Nucleus accumbens (tissue), 56 donors: Measurements from ENCODE around the gene TRPM2.

Experiments
- DNase-seq, 56 donors: peaks; one replicate each; lab custom pipeline; 2025; lab: John Stamatoyannopoulos, UW

TRPM2 gene

GRCh38 chr21:44455524-44456213 lies 102.2 kb downstream of the TRPM2 start:
- DNase-seq: peak in 1 of 56 donors; percentile 16

- no peak for DNase-seq
These were observed 102.9 kb downstream of the TRPM2 start for GRCh38 chr21:44456214-44456914.

GRCh38 chr21:44456915-44457736 lies 103.7 kb downstream of the TRPM2 start:
- no peak for DNase-seq

- no peak for DNase-seq
These were observed 105.7 kb downstream of the TRPM2 start for GRCh38 chr21:44458971-44459711.

- DNase-seq: no peak
These were observed 106.5 kb downstream of the TRPM2 start for GRCh38 chr21:44459712-44460440.

GRCh38 chr21:44460441-44460755 lies 107.0 kb downstream of the TRPM2 start:
- DNase-seq: no peak

GRCh38 chr21:44461005-44461404 lies 107.6 kb downstream of the TRPM2 start:
- no peak for DNase-seq

- no peak for DNase-seq
These were observed 108.1 kb downstream of the TRPM2 start for GRCh38 chr21:44461464-44462001.

- DNase-seq: no peak
These were observed 108.8 kb downstream of the TRPM2 start for GRCh38 chr21:44462086-44462833.

GRCh38 chr21:44462834-44463200 lies 109.4 kb downstream of the TRPM2 start:
- DNase-seq: no peak

GRCh38 chr21:44463724-44464123 lies 110.3 kb downstream of the TRPM2 start:
- peak in 1 of 56 donors; percentile 16 for DNase-seq

- no peak for DNase-seq
These were observed 110.9 kb downstream of the TRPM2 start for GRCh38 chr21:44464351-44464750.

GRCh38 chr21:44466351-44466954 lies 113.0 kb downstream of the TRPM2 start:
- no peak for DNase-seq

GRCh38 chr21:44466996-44467858 lies 113.8 kb downstream of the TRPM2 start:
- no peak for DNase-seq

GRCh38 chr21:44467859-44468195 lies 114.4 kb downstream of the TRPM2 start:
- no peak for DNase-seq

- no peak for DNase-seq
These were observed 117.9 kb downstream of the TRPM2 start for GRCh38 chr21:44471341-44471740.

GRCh38 chr21:44471996-44472395 lies 118.6 kb downstream of the TRPM2 start:
- no peak for DNase-seq
